Measurements from ENCODE around the gene TRPV4. TPM values are rescaled to one million over a fixed set of nuclear protein-coding genes. Genes with fewer than 3 reads are reported as not detected.

TRPV4 gene
- total RNA-seq, 1 donor from 2014 or later, result 1.4 TPM

DNA sequence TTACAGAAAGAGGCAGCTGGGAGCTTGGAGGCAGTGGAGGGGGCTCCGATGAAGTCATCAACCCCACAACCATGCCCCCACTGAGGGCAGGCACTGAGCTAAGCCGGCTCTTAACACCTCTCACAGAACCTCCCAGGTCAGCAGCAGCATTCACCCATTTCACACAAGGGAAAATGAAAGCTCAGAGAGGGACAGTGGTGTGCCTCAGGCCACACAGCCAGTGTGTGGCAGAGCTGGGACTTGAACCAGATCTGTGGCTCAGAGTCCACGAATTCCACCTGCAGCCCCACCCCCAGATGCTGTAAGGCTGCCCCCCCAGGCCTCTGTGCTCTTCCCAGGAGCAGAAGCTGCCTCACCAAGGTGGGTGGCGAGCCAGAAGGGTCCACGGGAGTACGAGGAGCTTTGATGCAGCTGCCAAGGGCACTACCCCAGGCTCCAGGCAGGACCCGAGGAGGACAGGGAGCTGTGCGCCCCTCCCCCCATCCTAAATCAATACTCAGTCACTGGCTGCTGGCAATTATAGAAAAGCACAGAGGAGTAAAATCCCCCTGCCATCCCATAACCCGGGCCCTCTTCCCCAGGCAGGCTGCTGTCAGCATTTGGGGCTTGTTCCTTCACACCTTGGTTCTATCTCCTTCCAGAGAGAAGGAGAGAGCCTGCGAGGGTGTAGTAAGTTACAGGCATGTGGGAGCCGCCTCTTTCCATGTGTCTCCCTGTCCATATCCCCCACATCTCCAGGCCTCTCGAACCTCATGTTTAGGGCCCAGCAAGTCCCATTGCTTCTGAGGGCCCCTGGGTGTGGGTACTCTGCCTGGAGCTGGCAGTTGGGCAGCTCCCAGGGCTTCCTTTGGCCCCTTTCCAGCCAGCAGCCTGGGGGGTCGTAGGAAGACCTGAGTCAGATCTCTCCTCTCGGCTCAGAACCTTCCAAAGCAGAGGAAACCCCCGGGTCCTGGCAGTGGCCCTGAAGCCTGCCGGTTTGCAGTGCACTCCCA lies 72.0 kb downstream of the TRPV4 start:
- DNase-seq, result no peak

DNA sequence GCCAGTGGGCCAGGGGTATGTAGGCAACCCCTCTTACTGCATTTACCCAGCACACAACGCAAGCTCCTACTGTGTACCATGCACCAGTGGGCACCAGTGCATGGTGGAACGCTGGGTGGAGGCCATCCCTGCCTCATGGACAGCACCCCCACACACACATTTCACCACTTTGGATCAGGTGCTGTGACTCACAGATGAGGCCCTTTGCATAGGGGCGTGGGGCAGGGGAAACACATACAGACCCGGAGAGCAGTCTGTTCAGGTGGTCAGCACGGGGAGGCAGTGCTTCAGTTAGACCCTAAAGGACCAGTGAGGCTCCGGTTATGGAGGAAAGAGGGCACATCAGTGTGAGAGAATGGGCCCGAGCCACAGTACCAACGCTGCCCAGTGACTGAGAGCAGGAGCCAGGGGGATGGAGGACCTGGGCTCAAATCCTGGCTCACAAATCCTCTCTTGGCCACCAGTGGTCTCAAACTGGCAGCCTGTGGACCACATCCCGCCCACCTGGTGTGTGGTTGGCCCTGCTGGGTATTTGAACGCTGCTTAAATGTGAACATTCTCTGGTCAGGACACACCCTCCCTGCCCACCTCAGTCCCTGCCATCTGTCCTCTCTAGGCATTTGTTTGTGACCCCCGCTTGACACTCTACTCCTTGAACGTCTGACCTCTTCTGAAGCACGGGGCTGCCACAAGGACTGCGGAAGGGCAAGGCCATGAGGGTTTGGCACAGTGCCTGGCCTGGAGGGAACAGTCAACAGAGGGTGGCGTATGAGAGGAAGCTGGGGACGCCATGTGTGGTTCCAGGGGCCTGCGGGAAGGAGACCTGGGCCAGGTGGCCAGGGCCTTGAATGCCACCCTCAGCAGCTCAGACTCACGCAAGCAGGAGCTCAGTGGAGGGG lies 72.9 kb downstream of the TRPV4 start:
- no peak for DNase-seq

DNA sequence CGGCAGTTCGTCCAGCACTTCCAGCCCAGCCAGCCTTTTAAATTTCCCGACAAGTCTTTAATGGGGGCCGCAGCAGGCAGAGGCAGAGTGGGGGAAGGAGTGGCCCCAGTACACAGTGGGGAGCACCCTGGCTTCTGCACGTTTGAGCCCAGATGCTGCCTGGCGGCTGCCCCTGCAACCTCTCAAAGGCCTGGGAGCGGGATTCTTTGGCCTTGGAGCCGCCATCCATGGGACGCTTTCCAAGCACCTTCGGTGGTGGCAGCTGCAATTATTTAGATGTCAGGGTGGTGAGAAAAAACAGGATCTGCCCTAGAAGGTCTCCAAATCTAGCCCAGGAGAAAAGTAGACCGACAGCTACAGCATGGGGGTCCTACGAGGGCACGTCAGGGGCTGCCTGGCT lies 73.6 kb downstream of the TRPV4 start:
- no peak for DNase-seq

DNA sequence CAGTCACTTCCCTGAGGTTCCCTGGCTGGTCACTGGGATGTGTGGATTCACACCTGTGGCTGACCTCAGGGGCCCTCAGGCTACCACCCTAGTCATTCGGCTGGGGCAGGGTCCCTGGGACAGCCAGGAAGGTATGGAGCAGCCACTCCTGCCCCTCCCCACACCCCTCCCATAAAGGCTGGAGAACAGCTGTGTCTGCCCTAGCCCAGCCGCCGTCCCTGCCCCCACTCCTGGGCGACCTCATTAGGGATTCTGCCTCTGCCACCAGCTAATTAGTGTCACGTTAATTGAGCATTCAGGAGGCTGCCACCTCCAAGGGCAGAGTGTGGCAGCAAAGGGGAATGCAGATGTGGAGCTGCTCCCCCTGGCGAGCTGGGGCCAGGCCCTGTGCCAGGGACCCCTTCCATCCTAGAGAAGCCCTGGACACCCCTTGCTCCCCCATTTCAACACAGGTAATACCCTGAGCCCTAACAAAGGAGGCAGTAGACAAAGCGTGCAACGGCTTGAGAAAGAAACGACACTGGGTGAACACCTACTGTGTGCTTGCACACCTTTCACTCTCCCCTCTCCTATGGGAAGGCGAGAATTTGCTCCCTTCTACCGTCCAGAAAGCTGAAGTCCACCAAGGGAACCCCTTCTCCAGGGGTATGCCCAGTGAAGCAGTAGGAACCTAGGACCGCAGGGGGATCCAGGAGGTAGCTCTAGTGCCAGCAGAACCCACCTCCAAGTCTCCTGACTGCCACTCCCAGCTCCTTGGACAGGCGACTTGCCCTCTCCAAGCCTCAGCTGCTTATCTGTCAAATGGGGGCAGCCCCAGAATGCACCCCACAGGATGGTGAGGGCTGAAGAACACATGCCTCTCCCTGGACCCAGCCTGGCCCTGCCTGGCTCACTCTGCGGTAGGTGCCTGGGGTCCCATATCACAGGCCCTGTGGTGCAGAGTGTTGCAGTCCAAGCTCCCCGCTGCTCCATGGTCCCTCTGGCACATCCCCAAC lies 74.5 kb downstream of the TRPV4 start:
- DNase-seq, result no peak

GRCh38 chr12:109757671-109758265 lies 75.4 kb downstream of the TRPV4 start:
- no peak for DNase-seq

GRCh38 chr12:109756457-109756856 lies 76.7 kb downstream of the TRPV4 start:
- DNase-seq, result no peak

- DNase-seq, result no peak
Measured at GRCh38 chr12:109753959-109754358, 79.2 kb downstream of the TRPV4 start.

DNA sequence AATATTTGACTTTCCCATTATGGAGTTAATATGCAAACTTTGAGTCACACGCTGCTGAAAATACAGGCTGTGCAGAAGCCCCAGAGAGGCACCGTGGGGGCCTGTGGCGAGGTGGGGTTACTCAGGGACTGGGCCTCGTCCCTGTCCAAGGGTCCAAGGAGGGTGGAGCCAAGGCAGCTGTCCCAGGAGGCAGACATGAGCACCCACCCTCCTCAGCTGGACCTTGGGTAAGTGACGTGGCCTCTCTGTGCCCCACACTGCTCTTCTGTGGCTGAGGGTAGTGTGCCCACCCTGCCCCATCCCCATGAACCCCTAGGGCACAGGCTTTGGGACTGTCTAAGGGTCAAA lies 80.2 kb downstream of the TRPV4 start:
- no peak for DNase-seq

GRCh38 chr12:109752117-109753053 lies 80.8 kb downstream of the TRPV4 start:
- no peak for DNase-seq

- no peak for DNase-seq
Measured at GRCh38 chr12:109744986-109745942, 87.9 kb downstream of the TRPV4 start.

DNA sequence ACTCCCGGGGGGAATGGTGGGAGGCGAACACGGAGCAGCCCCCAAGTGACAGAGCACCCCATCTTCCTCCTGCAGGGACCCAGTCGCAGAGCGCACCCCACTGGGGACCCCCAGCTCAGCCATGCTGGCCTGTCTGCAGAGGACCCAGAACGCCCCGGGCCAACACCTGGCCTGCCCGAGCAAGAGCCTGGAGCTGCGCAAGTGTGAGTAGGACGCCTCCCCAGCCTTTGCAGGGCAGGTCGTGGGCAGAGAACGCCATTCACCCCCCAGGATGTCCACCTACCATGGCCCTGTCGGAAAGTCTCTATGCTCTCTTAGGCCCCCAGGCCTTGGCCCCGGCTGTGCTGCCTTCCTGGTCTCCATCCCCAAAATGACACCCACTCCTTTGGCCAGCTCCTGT lies 89.2 kb downstream of the TRPV4 start:
- DNase-seq, result no peak

DNA sequence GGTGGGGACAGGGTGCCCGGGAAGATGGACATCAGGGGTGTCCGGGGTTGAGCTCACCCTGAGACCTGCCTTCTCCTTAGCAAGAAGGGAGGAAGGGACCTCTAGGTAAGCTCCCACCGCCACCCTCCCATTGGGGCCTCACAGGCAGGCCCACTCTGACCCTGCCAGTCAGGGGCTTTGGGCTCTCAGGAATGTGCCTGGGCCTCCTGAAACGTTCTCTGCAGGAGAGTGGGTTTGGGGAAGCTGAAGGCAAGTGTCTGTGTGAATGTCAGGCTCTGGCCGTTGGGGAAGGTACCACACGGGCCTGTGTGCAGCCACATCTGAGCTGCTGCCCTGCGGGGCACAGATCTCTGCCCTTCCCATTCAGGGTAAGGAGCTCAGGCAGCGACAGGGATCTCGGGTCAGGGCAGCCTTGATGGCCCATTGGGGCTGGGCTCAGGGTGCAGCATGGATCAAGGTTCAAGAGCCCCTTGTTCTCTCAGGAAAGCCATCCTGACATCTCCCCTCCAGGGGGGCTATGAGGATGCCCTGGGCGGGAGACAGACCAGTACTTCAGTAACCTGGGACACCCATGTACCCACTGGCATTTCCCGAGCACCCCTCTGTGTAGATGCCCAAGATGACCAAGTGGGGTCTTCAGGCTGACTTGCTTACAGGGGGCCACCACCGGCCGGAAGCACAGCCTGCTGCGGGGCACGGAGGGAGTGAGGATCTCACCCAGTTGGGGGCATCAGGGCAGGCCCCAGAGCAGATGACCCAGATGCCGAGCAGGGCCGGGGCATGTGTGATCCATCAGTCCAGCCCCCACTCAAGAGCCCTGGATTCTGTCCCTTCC lies 89.9 kb downstream of the TRPV4 start:
- DNase-seq, result no peak

DNA sequence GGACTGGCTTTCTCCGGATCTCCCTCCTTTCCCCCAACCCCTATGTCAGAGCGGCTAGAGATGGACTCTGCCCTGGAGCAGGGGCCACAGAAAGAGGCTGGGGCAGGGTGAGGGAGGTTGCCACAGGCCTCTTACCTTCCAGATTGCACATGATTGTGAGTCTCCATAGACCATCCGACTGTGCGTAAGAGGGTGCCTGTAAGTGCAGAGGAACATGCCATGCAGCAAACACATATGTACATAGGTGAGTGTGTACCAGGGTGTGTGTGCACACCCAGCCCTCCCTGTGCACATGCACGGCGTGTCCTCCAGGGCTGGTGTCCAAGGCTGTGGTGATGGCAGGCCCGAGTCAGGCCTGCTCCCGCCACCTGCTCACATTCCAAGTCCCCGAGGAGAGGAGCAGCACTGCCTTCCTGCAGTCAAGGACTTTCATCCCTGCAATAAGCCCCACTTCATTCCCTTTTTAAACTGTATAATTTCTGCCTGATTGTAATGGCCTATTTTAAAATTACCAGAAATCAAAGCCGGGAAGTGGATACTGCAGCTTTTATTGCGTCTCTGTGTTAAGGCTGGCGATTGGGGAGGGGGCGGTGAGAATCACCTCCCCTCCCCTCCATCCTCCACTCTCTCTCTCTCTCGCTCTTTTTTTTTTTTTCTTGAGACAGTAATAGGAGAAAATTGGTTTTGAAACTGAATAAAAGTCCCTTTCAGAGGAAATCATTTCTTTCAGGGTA lies 91.1 kb downstream of the TRPV4 start:
- DNase-seq, result no peak

GRCh38 chr12:109741286-109741969 lies 91.8 kb downstream of the TRPV4 start:
- DNase-seq, result no peak

DNA sequence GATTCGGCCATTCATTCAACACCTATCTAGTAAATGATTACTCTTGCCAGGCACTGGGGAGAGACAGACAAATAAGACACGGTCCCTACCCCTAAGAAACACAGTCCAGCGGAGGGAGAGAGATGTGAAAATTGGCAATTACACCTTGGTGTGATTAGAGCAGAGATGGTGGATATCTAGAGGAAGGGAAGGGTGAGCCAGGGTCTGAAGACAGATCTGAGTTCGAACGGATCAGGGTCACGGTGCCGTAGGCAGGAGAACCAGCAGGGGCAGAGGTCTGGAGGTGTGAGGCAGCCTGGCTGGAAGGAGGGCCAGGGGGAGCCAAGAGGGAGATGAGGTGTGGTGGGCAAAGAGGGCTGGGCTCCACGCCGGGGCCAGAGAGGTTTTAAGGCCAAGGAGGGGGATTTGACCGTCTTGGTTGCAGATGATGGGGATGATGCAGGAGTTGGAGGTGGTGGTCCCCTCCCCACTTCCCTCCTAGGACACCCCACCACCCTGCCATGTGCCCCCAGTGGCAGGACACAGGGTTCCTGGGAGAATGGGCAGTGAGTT lies 92.4 kb downstream of the TRPV4 start:
- no peak for DNase-seq

GRCh38 chr12:109739747-109740693 lies 93.2 kb downstream of the TRPV4 start:
- DNase-seq, result no peak
